ENCODE data around the gene NUDT8. TPM values are rescaled to one million over a fixed set of nuclear protein-coding genes. Genes with fewer than 3 reads are reported as not detected.

Gene NUDT8
- total and polyA plus RNA-seq, 10 of the 15 experiments (the other 5 are each of a cell fraction or from before 2014, with no cell fraction given): 0.32 to 18.2 (median 9.8) TPM

GRCh38 chr11:67593565-67593905 is 36.2 kb downstream of the NUDT8 start:
- no peak overlapping the region for H2AFZ ChIP-seq (ENCODE audit: control insufficient read depth, low read depth, low read length)

More at GRCh38 chr11:67593565-67593905, 36.2 kb downstream of the NUDT8 start:
- peaks cover 6% of the 10 kb centered on the region; the same call in 2 of the 3 replicates for H3K9me3 ChIP-seq (replicated peaks; ENCODE audit: control insufficient read depth, insufficient read depth, low read length)
- 37% methylated on average over 3 of the region's 3 CpGs for WGBS (ENCODE audit: insufficient coverage, insufficient replicate concordance, low lambda C conversion rate, missing lambda C conversion rate)
- CTCF ChIA-PET: interaction anchor here (0.6 to 2.5 kb wide), 3 partner anchors 10 to 173 kb away, joined by 3 to 11 read pairs (median 4); partner anchors contain the start of gene GSTP1
- FAIRE-seq: no peak
- POLR2A ChIA-PET: interaction anchor here (0.7 kb wide), 1 partner anchor 14 kb away, joined by 3 read pairs; no protein-coding TSS in a partner anchor
- in situ Hi-C loops (cut with MboI) (no loop called here), intact Hi-C loops (cut with micrococcal nuclease; ENCODE audit: unreplicated experiment) (no loop called here)
- no peak overlapping the region for H3K27ac ChIP-seq (ENCODE audit: control insufficient read depth, insufficient read depth)
- H3K4me3 ChIP-seq: no peak overlapping the region
- no peak for DNase-seq (ENCODE audit: low read depth, low spot score)
- SMC1A ChIA-PET (ENCODE audit: uncharacterized antibody, unreplicated experiment): interaction anchor here (0.6 to 1.9 kb wide), 2 partner anchors 8 to 51 kb away, joined by 3 to 5 read pairs; no protein-coding TSS in a partner anchor
- H3K9ac ChIP-seq (ENCODE audit: control insufficient read depth, insufficient read depth, low read length): no peak overlapping the region
- ATAC-seq: no peak
- H4K20me1 ChIP-seq (ENCODE audit: control insufficient read depth, insufficient read depth): no peaks in the 10 kb centered on the region
- RAD21 ChIA-PET (ENCODE audit: unreplicated experiment): interaction anchor here (0.9 kb wide), 1 partner anchor 10 kb away, joined by 3 read pairs; the partner anchor contains the start of gene GSTP1
- no peak overlapping the region for H3K4me2 ChIP-seq (ENCODE audit: control insufficient read depth, insufficient read depth)
- TF ChIP-seq CHD1 (IDR thresholded peaks at IDR 0.05; ENCODE audit: low read depth, low read length) (no peak), PML (IDR thresholded peaks at IDR 0.05; ENCODE audit: low read length) (no peak), CEBPB (IDR thresholded peaks at IDR 0.05; ENCODE audit: borderline replicate concordance in 1 of 2, low read depth in 2 of 2, low read length in 2 of 2) (no peak), RELA (IDR thresholded peaks at IDR 0.05; ENCODE audit: borderline replicate concordance, partially characterized antibody) (no peak), POLR2AphosphoS5 (IDR thresholded peaks at IDR 0.05; ENCODE audit: low read length) (no peak), NR2F1 (conservative IDR thresholded peaks at IDR 0.05) (no peak), USF2 (IDR thresholded peaks at IDR 0.05; ENCODE audit: borderline replicate concordance, low read depth, low read length) (no peak), BHLHE40 (IDR thresholded peaks at IDR 0.05; ENCODE audit: borderline replicate concordance in 1 of 2, low read depth in 2 of 2, low read length in 1 of 2) (no peak), ZNF217 (IDR thresholded peaks at IDR 0.05) (no peak), SRF (IDR thresholded peaks at IDR 0.05; ENCODE audit: low read depth in 2 of 2, low read length in 2 of 2) (no peak), NRF1 (conservative IDR thresholded peaks at IDR 0.05; ENCODE audit: low read depth, low read length) (no peak), IKZF1 (conservative IDR thresholded peaks at IDR 0.05) (no peak)
- peaks cover 0 to 2% of the 10 kb centered on the region in 2 experiments; a peak in 1 of 4 replicates for H3K36me3 ChIP-seq (ENCODE audit: control insufficient read depth in 2 of 2, insufficient read depth in 2 of 2, low read length in 1 of 2)
- H3K4me1 ChIP-seq (ENCODE audit: control insufficient read depth, insufficient read depth, low read length): peaks cover 9% of the 10 kb centered on the region
- no peaks in the 10 kb centered on the region for H3K79me2 ChIP-seq (ENCODE audit: control insufficient read depth, insufficient read depth, low read length)
- no peaks in the 10 kb centered on the region for H3K27me3 ChIP-seq (replicated peaks in 1 of 2; ENCODE audit: control insufficient read depth in 2 of 2, insufficient read depth in 2 of 2, low read length in 1 of 2)
- no TSS peak for BruUV-seq (replicated peaks)
